PFSK-1 (cell line): ENCODE data around the gene NPHP1.

Experiments
- FOXP2 ChIP-seq: optimal IDR thresholded peaks from 2 replicates; pipeline ENCODE3; 2011; ENCODE audit warnings: borderline replicate concordance, control low read depth, inconsistent platforms; ENCODE audit not compliant: insufficient read depth; ENCODE audit errors: extremely low read length, extremely low read depth
- POLR2AphosphoS5 ChIP-seq: IDR thresholded peaks from 2 replicates; pipeline ENCODE4 v1.6.1; 2012; ENCODE audit warnings: low read depth, mild to moderate bottlenecking, control low read depth, low read length, moderate library complexity
- REST ChIP-seq, 2 experiments: IDR thresholded peaks; 2 replicates each; pipeline versions ENCODE4 v1.6.1 to v1.8.0; 2011 to 2012; ENCODE audit warnings: low read depth in 2 of 2, low read length in 2 of 2, control low read depth in 1 of 2, inconsistent platforms in 1 of 2, mild to moderate bottlenecking in 1 of 2, moderate library complexity in 1 of 2; ENCODE audit not compliant: insufficient read depth in 1 of 2
- SIN3A ChIP-seq: IDR thresholded peaks from 2 replicates; pipeline ENCODE4 v1.6.1; 2012; ENCODE audit warnings: mild to moderate bottlenecking, low read length, moderate library complexity, borderline replicate concordance; ENCODE audit not compliant: insufficient read depth
- TAF1 ChIP-seq: IDR thresholded peaks from 2 replicates; pipeline ENCODE4 v1.6.1; 2012; ENCODE audit warnings: low read length, control low read depth, borderline replicate concordance; ENCODE audit not compliant: insufficient read depth

- no peak for TF ChIP-seq TAF1
- TF ChIP-seq POLR2AphosphoS5, result no peak
- TF ChIP-seq REST (IDR thresholded peaks at IDR 0.05; ENCODE audit: insufficient read depth in 1 of 2, low read depth in 2 of 2, low read length in 2 of 2), result no peak
- TF ChIP-seq SIN3A, result no peak
- TF ChIP-seq FOXP2, result no peak
Measured at GRCh38 chr2:110215091-110215490, 10.3 kb upstream of the NPHP1 start.
